GM20431 (cell line): ENCODE data around the gene TBATA.

ENCODE experiments used
- in situ Hi-C: fragments of 300-500 bp; cut with MseI, MboI; formaldehyde crosslinking; loops from one replicate; pipeline ENCODE4 v1.15.0; 2020; ENCODE audit warnings: low sequenced_read_pairs; ENCODE audit not compliant: unreplicated experiment

The TBATA gene

GRCh38 chr10:70810967-70811366, 25.8 kb upstream of the TBATA start:
- in situ Hi-C loops = loop anchor here (10.0 kb wide), 1 partner anchor 64 kb away; no protein-coding TSS in a partner anchor

DNA sequence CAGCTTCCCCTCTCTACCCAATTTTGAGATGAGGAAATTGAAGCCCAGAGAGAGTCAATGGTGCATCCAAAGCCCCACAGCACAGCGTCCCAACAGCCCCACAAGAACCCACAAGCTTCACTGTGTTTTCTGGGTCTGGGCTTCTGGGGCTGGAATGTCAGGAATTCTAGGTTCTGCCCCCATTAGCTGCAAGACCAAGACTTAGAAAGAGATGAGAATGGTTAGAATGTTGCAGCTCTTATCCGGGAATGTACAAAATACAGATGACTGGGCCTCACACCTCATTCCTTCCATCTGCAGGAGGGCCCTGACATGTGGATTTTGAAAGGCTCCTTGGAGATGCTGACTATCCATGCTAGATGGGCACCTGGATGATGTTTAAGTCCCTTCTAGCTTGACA, 24.5 kb upstream of the TBATA start:
- in situ Hi-C loops = loop anchor here (10.0 kb wide), 1 partner anchor 65 kb away; no protein-coding TSS in a partner anchor

GRCh38 chr10:70809011-70809611, 23.9 kb upstream of the TBATA start:
- in situ Hi-C loops = no loop called here

DNA sequence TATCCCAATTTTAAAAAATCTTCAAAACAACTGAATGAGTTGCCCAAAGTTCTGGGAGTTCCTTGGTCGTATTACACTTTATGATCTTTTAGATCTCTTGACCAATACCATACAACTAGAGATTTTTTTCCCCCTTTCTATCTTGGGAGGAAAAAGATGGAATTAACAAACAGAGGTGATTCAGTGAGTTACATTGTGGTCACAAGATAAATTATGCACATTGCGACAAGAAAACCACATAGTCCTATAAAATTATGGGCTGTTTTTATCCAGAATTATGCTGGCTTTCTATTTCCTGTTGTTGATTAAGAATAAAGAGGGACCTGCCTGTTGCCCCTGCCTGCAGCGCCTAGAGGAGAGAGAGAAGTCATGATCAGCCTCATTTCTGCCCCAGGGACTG, 22.4 kb upstream of the TBATA start:
- in situ Hi-C loops = no loop called here

GRCh38 chr10:70806841-70807240, 21.7 kb upstream of the TBATA start:
- in situ Hi-C loops = no loop called here

DNA sequence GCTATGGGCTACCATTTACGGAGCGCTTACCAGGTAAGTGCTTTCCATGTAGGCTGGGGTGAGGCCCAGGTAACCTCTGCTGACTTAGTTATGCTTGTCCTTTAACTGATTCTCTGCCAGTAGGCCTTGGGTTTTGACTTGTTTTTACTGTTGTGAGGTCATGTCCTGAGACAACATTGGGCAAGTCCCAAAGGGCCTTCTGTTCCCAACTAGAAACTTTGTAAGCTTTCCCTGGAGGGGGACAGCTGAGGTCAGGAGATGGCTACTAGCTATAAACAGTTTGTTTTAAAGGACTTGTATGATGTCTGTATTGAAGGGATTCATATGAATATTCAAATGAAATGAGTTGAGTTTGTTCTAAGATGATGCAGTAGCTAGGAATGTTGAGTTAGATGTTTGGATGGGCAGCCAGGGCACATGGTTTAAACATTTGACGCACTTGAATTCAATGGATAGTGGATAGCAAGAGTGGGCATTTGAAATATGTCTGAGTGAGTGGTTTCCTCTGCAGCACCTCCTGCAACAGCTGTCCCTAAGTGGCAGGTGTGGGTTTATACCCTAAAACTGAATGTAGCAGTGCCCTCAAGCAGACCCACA, 20.5 kb upstream of the TBATA start:
- in situ Hi-C loops = no loop called here

DNA sequence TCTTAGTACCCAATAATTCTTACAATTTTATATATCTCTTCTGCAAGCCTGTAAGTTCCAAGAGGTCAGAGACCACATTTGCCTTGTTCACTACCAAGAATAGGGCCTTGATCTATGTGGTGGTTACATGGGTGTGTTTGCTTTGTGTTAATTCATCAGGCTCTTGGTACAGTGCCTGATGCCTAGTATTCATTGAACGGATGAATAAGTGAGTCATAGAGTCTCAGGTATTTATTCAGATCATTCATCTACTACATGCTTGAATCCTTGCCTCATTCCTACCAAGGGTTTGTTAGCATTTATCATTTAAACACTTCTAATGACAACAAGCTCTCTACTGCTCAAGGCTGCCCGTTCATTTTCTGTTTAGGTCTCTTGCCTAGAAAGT, 19.2 kb upstream of the TBATA start:
- in situ Hi-C loops = no loop called here

- in situ Hi-C loops = no loop called here
These were observed 18.7 kb upstream of the TBATA start for GRCh38 chr10:70803775-70804420.

- in situ Hi-C loops = no loop called here
These were observed 16.7 kb upstream of the TBATA start for GRCh38 chr10:70801854-70802253.

DNA sequence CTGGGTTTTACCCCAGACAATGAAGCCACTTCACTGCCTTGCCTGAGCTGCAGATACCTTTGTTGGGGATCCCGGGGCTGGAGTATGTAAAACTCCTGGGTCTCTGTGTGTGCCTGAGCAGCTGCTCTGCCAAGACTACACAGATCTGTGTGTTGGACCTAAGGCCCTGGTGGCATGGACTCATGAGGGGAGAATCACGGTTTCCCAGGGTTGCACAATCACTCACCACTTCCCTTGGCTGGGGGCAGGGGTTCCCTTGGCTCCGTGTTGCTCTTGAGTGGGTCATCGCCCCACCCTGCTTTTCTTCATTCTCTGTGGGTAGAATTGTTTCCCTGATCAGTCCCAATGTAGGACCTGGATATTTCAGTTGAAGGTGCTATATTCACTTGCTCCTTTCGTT, 13.9 kb upstream of the TBATA start:
- in situ Hi-C loops = no loop called here

DNA sequence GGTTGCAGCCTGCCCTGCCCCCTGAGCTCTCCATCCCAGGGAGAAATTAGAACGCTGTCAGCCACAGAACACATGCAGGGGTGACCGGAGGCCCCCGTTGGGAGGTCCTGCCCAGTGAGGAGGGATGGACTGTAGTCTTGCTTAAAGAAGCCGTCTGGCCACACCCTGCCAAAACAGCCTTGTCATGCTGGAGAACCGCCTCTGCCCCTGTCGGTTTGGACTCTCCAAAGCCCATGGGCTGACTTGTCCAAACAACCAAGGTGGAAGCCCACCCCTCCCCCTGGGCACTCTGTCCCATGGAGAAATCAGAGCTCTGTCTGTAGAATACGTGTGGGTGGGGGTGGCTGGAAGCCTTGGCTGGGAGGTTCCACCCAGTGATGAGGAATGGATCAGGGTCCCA, 12.7 kb upstream of the TBATA start:
- in situ Hi-C loops = no loop called here

GRCh38 chr10:70795613-70796012, 10.4 kb upstream of the TBATA start:
- in situ Hi-C loops = no loop called here

DNA sequence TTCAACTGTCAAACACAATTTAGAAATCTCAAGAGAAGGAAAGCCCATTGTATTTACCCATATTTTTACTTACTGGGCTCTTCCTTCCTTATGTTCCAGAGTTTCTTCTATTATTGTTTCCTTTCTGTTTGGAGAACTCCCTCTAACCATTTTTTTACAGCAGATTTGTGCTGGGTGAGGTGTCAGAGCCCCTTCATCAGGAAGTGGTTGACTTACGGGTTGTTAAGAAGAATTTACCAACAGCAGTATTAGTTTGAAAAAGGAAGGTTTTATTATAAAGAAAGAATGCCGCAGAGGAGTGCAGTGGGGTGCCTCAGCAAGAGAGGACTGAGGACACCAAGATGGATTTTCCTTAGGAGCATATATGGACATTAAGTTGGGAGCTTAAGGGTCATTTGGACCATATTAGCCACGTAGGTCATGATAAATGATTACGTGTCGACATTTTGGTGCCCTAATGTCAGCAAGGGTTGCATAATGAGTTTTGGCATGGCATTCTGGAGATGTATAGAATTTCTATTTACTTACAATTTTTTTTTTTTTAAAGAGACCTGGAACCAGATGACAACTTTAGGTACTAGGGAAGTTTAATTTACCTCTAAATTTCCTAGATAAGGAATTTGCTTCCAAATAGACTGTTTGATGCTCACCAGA, 6.3 kb upstream of the TBATA start:
- in situ Hi-C loops = no loop called here

DNA sequence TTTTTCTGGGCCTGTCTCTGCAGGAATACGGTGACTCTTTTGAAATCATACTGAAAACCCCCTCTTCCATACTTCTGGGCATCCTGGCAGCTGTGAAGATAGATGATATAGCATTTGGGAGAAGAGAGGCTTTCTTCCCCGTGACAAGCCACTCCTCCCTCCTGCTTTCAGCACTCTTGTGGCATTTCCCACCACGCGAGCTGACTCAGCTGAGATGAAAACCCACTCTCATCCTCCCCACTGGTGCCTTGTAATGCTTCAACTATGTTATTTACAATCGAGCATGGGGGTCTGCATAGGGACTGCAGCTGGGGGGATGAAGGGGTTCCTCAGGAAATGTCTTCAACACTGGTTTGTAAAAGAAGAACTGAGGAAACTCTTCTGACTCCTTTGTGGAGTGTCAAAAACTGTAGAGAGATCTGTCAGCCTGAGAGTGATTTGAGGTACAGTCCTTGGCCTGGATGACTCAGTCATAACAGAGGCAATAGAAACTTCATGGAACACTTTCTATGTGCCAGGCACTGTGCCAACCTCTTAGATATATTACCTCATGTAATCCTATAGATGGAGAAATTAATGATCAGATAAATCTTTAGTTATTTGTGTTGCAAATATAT, 1.7 kb upstream of the TBATA start:
- in situ Hi-C loops = no loop called here

DNA sequence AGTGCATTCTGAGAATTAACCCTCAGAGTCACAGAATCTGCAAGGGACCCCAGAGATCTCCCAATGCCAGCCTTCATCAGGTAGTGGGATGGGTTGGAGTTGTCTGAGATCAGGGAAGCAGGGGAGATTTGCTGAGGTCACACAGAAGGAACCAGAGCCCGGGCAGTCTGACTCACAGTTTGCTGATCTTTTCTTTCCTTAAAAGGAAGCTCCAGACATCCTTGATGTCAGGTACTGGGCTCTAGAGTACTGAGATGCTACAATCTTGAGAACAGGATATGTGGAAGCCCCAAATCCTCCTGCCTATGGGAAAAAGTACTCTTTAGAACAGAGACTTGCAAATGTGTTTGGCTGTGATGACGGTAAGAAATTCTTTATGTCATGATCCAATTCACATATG, 706 bp downstream of the TBATA start:
- in situ Hi-C loops = no loop called here

- in situ Hi-C loops = no loop called here
These were observed 1.2 kb downstream of the TBATA start for GRCh38 chr10:70784016-70784415.

- in situ Hi-C loops = no loop called here
These were observed 2.2 kb downstream of the TBATA start for GRCh38 chr10:70782746-70783680.

DNA sequence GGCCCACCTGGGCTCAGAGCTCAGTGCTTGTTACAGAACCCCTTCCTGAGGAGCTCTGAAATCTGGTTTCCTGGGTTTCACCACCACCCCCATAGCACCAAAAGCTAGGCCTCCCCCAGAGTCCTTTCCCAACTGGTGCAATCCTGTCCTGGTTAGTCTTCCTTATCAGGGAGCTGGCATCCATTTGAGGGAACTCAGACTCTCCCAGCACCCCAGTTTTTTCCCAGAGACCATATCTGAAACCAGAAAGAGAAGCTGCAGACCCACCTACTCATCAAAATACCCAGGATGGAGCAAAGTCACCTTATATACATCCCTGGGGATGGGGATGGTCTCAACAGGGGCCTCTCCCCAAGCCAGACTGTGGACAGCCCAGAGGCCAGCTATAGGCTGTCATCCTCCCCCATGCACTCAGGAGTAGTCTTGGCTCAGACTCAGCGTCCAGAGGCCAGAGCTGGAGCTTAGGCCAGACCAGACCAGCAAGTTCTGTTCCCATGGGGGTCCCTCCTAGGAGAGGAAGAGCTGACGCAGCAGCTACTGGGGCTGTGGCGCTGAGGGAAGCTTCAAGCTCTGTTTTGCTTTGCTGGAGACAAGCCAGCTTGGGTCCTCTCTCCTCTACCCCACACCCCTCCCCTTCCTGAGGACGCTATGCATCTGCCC, 3.0 kb downstream of the TBATA start:
- in situ Hi-C loops = no loop called here

GRCh38 chr10:70781461-70782051, 3.6 kb downstream of the TBATA start:
- in situ Hi-C loops = no loop called here
